ENCODE data around the gene RNASE7.

RNASE7 gene

GRCh38 chr14:21083565-21084325 lies 41.6 kb downstream of the RNASE7 start:
- no peak overlapping the region for H3K4me3 ChIP-seq (ENCODE audit: low read depth, low read length)
- no peak for DNase-seq
- no peaks in the 10 kb centered on the region for H3K27me3 ChIP-seq
- H3K36me3 ChIP-seq: peaks cover 20% of the 10 kb centered on the region
- TF ChIP-seq, protein P1, sequence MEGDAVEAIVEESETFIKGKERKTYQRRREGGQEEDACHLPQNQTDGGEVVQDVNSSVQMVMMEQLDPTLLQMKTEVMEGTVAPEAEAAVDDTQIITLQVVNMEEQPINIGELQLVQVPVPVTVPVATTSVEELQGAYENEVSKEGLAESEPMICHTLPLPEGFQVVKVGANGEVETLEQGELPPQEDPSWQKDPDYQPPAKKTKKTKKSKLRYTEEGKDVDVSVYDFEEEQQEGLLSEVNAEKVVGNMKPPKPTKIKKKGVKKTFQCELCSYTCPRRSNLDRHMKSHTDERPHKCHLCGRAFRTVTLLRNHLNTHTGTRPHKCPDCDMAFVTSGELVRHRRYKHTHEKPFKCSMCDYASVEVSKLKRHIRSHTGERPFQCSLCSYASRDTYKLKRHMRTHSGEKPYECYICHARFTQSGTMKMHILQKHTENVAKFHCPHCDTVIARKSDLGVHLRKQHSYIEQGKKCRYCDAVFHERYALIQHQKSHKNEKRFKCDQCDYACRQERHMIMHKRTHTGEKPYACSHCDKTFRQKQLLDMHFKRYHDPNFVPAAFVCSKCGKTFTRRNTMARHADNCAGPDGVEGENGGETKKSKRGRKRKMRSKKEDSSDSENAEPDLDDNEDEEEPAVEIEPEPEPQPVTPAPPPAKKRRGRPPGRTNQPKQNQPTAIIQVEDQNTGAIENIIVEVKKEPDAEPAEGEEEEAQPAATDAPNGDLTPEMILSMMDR (IDR thresholded peaks at IDR 0.05; ENCODE audit: low read depth, low read length): no peak
- H3K9me3 ChIP-seq: no peaks in the 10 kb centered on the region
- H3K4me1 ChIP-seq: peaks cover 7% of the 10 kb centered on the region; the same call in 1 of the 2 replicates

- no peak for DNase-seq
- no peaks in the 10 kb centered on the region for H3K9me3 ChIP-seq
- H3K4me1 ChIP-seq: peaks cover 7% of the 10 kb centered on the region; the same call in 1 of the 2 replicates
- H3K4me3 ChIP-seq (ENCODE audit: low read depth, low read length): no peak overlapping the region
- peaks cover 20% of the 10 kb centered on the region for H3K36me3 ChIP-seq
- H3K27me3 ChIP-seq: no peaks in the 10 kb centered on the region
- TF ChIP-seq, protein P1 (IDR thresholded peaks at IDR 0.05; ENCODE audit: low read depth, low read length): no peak
These were observed 42.2 kb downstream of the RNASE7 start for GRCh38 chr14:21084396-21084795.

- H3K4me3 ChIP-seq (ENCODE audit: low read depth, low read length): no peak overlapping the region
- TF ChIP-seq, protein P1 (IDR thresholded peaks at IDR 0.05; ENCODE audit: low read depth, low read length): no peak
- H3K9me3 ChIP-seq: no peaks in the 10 kb centered on the region
- H3K27me3 ChIP-seq: no peaks in the 10 kb centered on the region
- DNase-seq: no peak
- peaks cover 23% of the 10 kb centered on the region for H3K36me3 ChIP-seq
- H3K4me1 ChIP-seq: peaks cover 7% of the 10 kb centered on the region; the same call in 1 of the 2 replicates
These were observed 43.1 kb downstream of the RNASE7 start for GRCh38 chr14:21084998-21085853.

- peaks cover 7% of the 10 kb centered on the region; the same call in 1 of the 2 replicates for H3K4me1 ChIP-seq
- no peaks in the 10 kb centered on the region for H3K9me3 ChIP-seq
- DNase-seq: no peak
- TF ChIP-seq, protein P1 (IDR thresholded peaks at IDR 0.05; ENCODE audit: low read depth, low read length): no peak
- no peaks in the 10 kb centered on the region for H3K27me3 ChIP-seq
- H3K36me3 ChIP-seq: peaks cover 37% of the 10 kb centered on the region
- H3K4me3 ChIP-seq (ENCODE audit: low read depth, low read length): no peak overlapping the region
These were observed 44.7 kb downstream of the RNASE7 start for GRCh38 chr14:21086908-21087293.

DNA sequence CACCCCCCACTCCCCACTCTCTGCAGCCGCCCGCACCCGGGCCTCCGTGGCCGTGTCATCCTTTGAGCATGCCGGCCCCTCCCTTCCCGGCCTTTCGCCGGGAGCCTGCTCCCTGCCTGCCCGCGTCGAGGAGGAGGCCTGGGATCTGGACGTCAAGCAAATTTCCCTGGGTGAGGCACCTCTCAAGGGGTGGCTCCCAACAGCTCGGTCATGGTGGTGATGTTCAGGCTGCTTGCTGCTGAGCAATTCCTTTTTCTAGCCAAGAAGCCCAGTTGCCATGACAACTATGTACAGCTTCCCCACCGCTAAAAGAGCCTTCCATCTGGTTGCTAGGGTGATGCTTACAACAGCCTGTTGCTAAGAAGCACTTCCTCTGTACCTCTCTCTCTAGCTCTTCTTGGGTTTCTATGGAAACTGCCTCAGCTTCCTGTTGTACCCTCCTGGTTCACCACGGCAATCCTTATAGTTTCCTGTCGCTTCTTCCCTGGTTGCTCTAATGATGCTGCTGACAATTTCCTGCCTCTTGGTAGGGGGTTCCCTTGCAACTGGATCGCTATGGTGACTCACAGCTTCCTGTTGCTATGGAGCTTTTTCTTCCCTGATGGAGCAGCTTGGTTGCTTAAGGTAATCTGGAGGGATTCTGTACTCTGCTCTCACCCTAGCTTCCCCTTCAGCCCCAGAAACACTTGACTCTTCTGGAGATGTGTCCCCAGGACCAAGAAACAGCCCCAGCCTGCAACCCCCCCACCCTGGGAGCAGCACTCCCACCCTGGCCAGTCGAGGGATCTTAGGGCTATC lies 45.3 kb downstream of the RNASE7 start:
- Histone ChIP-seq H3K27me3 (no peaks in the 10 kb centered on the region), H3K4me3 (ENCODE audit: low read depth, low read length) (no peak overlapping the region), H3K36me3 (peaks cover 37% of the 10 kb centered on the region), H3K4me1 (peaks cover 7% of the 10 kb centered on the region; the same call in 1 of the 2 replicates), H3K9me3 (no peaks in the 10 kb centered on the region)
- TF ChIP-seq, protein P1 (IDR thresholded peaks at IDR 0.05; ENCODE audit: low read depth, low read length): no peak
- no peak for DNase-seq
